Uterus (tissue), 4 donors: Measurements from ENCODE around the gene CDC34. TPM values are rescaled to one million over a fixed set of nuclear protein-coding genes. Genes with fewer than 3 reads are reported as not detected.

Experiments
- DNase-seq, 2 donors: peaks; one replicate each; pipeline ENCODE4 v3.0.0-alpha.2; 2019 to 2020
- H3K27ac ChIP-seq, 2 donors: fragments of 200-600 bp; sonication (generic); 1 replicate in 1 of 2; 2 replicates in 1 of 2; pipeline ENCODE4 v1.5.1; 2016 to 2018
- H3K27me3 ChIP-seq, 2 donors: fragments of 200-600 bp; sonication (generic); one replicate each; pipeline ENCODE4 v1.5.1; 2018 to 2019; ENCODE audit warnings: control low read depth in 1 of 2
- H3K36me3 ChIP-seq, 2 donors: fragments of 200-600 bp; sonication (generic); one replicate each; pipeline ENCODE4 v1.5.1; 2019; ENCODE audit warnings: control low read depth in 1 of 2
- H3K4me1 ChIP-seq, 2 donors: fragments of 200-600 bp; sonication (generic); one replicate each; pipeline ENCODE4 v1.5.1; 2018 to 2019; ENCODE audit warnings: control low read depth in 1 of 2
- H3K4me3 ChIP-seq, 2 donors: fragments of 200-600 bp; sonication (generic); 1 replicate in 1 of 2; 2 replicates in 1 of 2; pipeline ENCODE4 v1.5.1; 2018 to 2019; ENCODE audit warnings: mild to moderate bottlenecking in 1 of 2
- H3K9me3 ChIP-seq, 2 donors: fragments of 200-600 bp; sonication (generic); one replicate each; pipeline ENCODE4 v1.5.1; 2019; ENCODE audit warnings: control low read depth in 1 of 2
- CTCF ChIP-seq, 4 experiments: fragments of 200-600 bp in 2 of 4; fragments of 450-650 bp in 2 of 4; sonication (generic) in 2 of 4; IDR thresholded peaks; one replicate each; pipeline ENCODE4 v1.5.1; 2016 to 2019; ENCODE audit warnings: antibody characterized with exemption in 4 of 4, mild to moderate bottlenecking in 2 of 4, moderate library complexity in 1 of 4
- POLR2A ChIP-seq, 2 donors: fragments of 450-650 bp; IDR thresholded peaks; one replicate each; pipeline ENCODE4 v1.6.1; 2016; ENCODE audit warnings: antibody characterized with exemption in 2 of 2, mild to moderate bottlenecking in 1 of 2, moderate library complexity in 1 of 2
- intact Hi-C: fragments of 100-400 bp; cut with DNase I; formaldehyde crosslinking; loops from one replicate; pipeline ENCODE4 v1.15.1; 2023; ENCODE audit warnings: low total_unique reads
- total RNA-seq, 4 donors: library from RNA; depleted of rRNA in 3 of 4; stranded (reverse); fragments of >200 nt in 3 of 4; gene quantifications; one replicate each; pipeline versions ENCODE4 v1.1.0 to v1.2.4, GENCODE V29; 2014 to 2023
- donor health status: DM: yes; HTN: yes; CAD: no.

Gene CDC34
- total RNA-seq, 4 donors from 2014 or later, result 44.4 to 459 (median 101) TPM

GRCh38 chr19:485077-485476, 46.5 kb upstream of the CDC34 start:
- Histone ChIP-seq H3K4me1 (no peaks in the 10 kb centered on the region), H3K36me3 (no peaks in the 10 kb centered on the region), H3K9me3 (no peaks in the 10 kb centered on the region), H3K27me3 (no peaks in the 10 kb centered on the region), H3K4me3 (no peak overlapping the region), H3K27ac (no peak overlapping the region)
- no peak for TF ChIP-seq POLR2A (IDR thresholded peaks at IDR 0.05)
- TF ChIP-seq CTCF (IDR thresholded peaks at IDR 0.05), result no peak
- no peak for DNase-seq
- intact Hi-C loops, result no loop called here

GRCh38 chr19:485583-486236, 45.9 kb upstream of the CDC34 start:
- Histone ChIP-seq H3K27ac (no peak overlapping the region), H3K36me3 (no peaks in the 10 kb centered on the region), H3K4me3 (no peak overlapping the region), H3K27me3 (no peaks in the 10 kb centered on the region), H3K4me1 (no peaks in the 10 kb centered on the region), H3K9me3 (no peaks in the 10 kb centered on the region)
- intact Hi-C loops, result no loop called here
- DNase-seq, result no peak
- TF ChIP-seq CTCF (IDR thresholded peaks at IDR 0.05), result no peak
- no peak for TF ChIP-seq POLR2A (IDR thresholded peaks at IDR 0.05)

GRCh38 chr19:488505-489417, 42.8 kb upstream of the CDC34 start:
- H3K9me3 ChIP-seq, result no peaks in the 10 kb centered on the region
- H3K36me3 ChIP-seq, result no peaks in the 10 kb centered on the region
- H3K4me1 ChIP-seq, result no peaks in the 10 kb centered on the region
- peak overlapping the region; percentile 48 to 83 for H3K4me3 ChIP-seq
- intact Hi-C loops, result no loop called here
- DNase-seq, result peak; percentile 91 to 96
- peak overlapping the region; percentile 85 to 87 for H3K27ac ChIP-seq
- TF ChIP-seq POLR2A (IDR thresholded peaks at IDR 0.05) (peak; percentile 59 to 84), CTCF (IDR thresholded peaks at IDR 0.05) (peak in 2 of 4 experiments; percentile 39 to 63)
- H3K27me3 ChIP-seq, result no peaks in the 10 kb centered on the region

GRCh38 chr19:489418-490196, 42.0 kb upstream of the CDC34 start:
- Histone ChIP-seq H3K27ac (peak overlapping the region; percentile 85 to 87), H3K4me3 (peak overlapping the region; percentile 48 to 83), H3K4me1 (no peaks in the 10 kb centered on the region), H3K36me3 (no peaks in the 10 kb centered on the region), H3K9me3 (no peaks in the 10 kb centered on the region), H3K27me3 (no peaks in the 10 kb centered on the region)
- TF ChIP-seq POLR2A (IDR thresholded peaks at IDR 0.05), result no peak
- TF ChIP-seq CTCF (IDR thresholded peaks at IDR 0.05), result no peak
- DNase-seq, result peak in 1 of 2 donors; percentile 49
- intact Hi-C loops, result no loop called here
